Uterus (tissue), 4 donors: ENCODE results near the gene RPL37. TPM values are rescaled to one million over a fixed set of nuclear protein-coding genes. Genes with fewer than 3 reads are reported as not detected.

Experiments
- DNase-seq, 2 donors: peaks; one replicate each; pipeline ENCODE4 v3.0.0-alpha.2; 2019 to 2020
- H3K27ac ChIP-seq, 2 donors: fragments of 200-600 bp; sonication (generic); 1 replicate in 1 of 2; 2 replicates in 1 of 2; pipeline ENCODE4 v1.5.1; 2016 to 2018
- H3K27me3 ChIP-seq, 2 donors: fragments of 200-600 bp; sonication (generic); one replicate each; pipeline ENCODE4 v1.5.1; 2018 to 2019; ENCODE audit warnings: control low read depth in 1 of 2
- H3K36me3 ChIP-seq, 2 donors: fragments of 200-600 bp; sonication (generic); one replicate each; pipeline ENCODE4 v1.5.1; 2019; ENCODE audit warnings: control low read depth in 1 of 2
- H3K4me1 ChIP-seq, 2 donors: fragments of 200-600 bp; sonication (generic); one replicate each; pipeline ENCODE4 v1.5.1; 2018 to 2019; ENCODE audit warnings: control low read depth in 1 of 2
- H3K4me3 ChIP-seq, 2 donors: fragments of 200-600 bp; sonication (generic); 1 replicate in 1 of 2; 2 replicates in 1 of 2; pipeline ENCODE4 v1.5.1; 2018 to 2019; ENCODE audit warnings: mild to moderate bottlenecking in 1 of 2
- H3K9me3 ChIP-seq, 2 donors: fragments of 200-600 bp; sonication (generic); one replicate each; pipeline ENCODE4 v1.5.1; 2019; ENCODE audit warnings: control low read depth in 1 of 2
- CTCF ChIP-seq, 4 experiments: fragments of 200-600 bp in 2 of 4; fragments of 450-650 bp in 2 of 4; sonication (generic) in 2 of 4; IDR thresholded peaks; one replicate each; pipeline ENCODE4 v1.5.1; 2016 to 2019; ENCODE audit warnings: antibody characterized with exemption in 4 of 4, mild to moderate bottlenecking in 2 of 4, moderate library complexity in 1 of 4
- POLR2A ChIP-seq, 2 donors: fragments of 450-650 bp; IDR thresholded peaks; one replicate each; pipeline ENCODE4 v1.6.1; 2016; ENCODE audit warnings: antibody characterized with exemption in 2 of 2, mild to moderate bottlenecking in 1 of 2, moderate library complexity in 1 of 2
- intact Hi-C: fragments of 100-400 bp; cut with DNase I; formaldehyde crosslinking; loops from one replicate; pipeline ENCODE4 v1.15.1; 2023; ENCODE audit warnings: low total_unique reads
- total RNA-seq, 4 donors: library from RNA; depleted of rRNA in 3 of 4; stranded (reverse); fragments of >200 nt in 3 of 4; gene quantifications; one replicate each; pipeline versions ENCODE4 v1.1.0 to v1.2.4, GENCODE V29; 2014 to 2023
- donor health status: DM: yes; HTN: yes; CAD: no.

The RPL37 gene
- total RNA-seq, 4 donors from 2014 or later, result 59.1 to 1,328 (median 776) TPM

- intact Hi-C loops, result no loop called here
- no peak for TF ChIP-seq CTCF (IDR thresholded peaks at IDR 0.05)
- TF ChIP-seq POLR2A (IDR thresholded peaks at IDR 0.05), result no peak
Measured at GRCh38 chr5:40860711-40861110, 25.7 kb upstream of the RPL37 start.

GRCh38 chr5:40853632-40854192 is 18.7 kb upstream of the RPL37 start:
- DNase-seq, result no peak
- Histone ChIP-seq H3K9me3 (no peaks in the 10 kb centered on the region), H3K36me3 (no peaks in the 10 kb centered on the region), H3K27ac (no peak overlapping the region), H3K27me3 (no peaks in the 10 kb centered on the region), H3K4me1 (no peaks in the 10 kb centered on the region), H3K4me3 (no peak overlapping the region)
- intact Hi-C loops, result no loop called here
- TF ChIP-seq CTCF (IDR thresholded peaks at IDR 0.05), result no peak
- TF ChIP-seq POLR2A (IDR thresholded peaks at IDR 0.05), result no peak

More at GRCh38 chr5:40860711-40861110, 25.7 kb upstream of the RPL37 start:
- Histone ChIP-seq H3K4me3 (no peak overlapping the region), H3K36me3 (no peaks in the 10 kb centered on the region), H3K4me1 (no peaks in the 10 kb centered on the region), H3K9me3 (no peaks in the 10 kb centered on the region), H3K27ac (no peak overlapping the region), H3K27me3 (no peaks in the 10 kb centered on the region)
- DNase-seq, result no peak

- no peaks in the 10 kb centered on the region for H3K36me3 ChIP-seq
- intact Hi-C loops, result no loop called here
Measured at GRCh38 chr5:40847525-40847924, 12.5 kb upstream of the RPL37 start.

GRCh38 chr5:40846371-40846770 is 11.3 kb upstream of the RPL37 start:
- no peak for DNase-seq
- no peak for TF ChIP-seq POLR2A (IDR thresholded peaks at IDR 0.05)
- no peak for TF ChIP-seq CTCF (IDR thresholded peaks at IDR 0.05)
- Histone ChIP-seq H3K27me3 (peaks cover 0 to 7% of the 10 kb centered on the region in 2 donors), H3K4me1 (no peaks in the 10 kb centered on the region), H3K4me3 (no peak overlapping the region), H3K27ac (no peak overlapping the region), H3K36me3 (no peaks in the 10 kb centered on the region), H3K9me3 (no peaks in the 10 kb centered on the region)
- intact Hi-C loops, result no loop called here

More at GRCh38 chr5:40847525-40847924, 12.5 kb upstream of the RPL37 start:
- DNase-seq, result no peak
- Histone ChIP-seq H3K27ac (no peak overlapping the region), H3K4me1 (no peaks in the 10 kb centered on the region), H3K27me3 (no peaks in the 10 kb centered on the region), H3K9me3 (no peaks in the 10 kb centered on the region), H3K4me3 (no peak overlapping the region)
- TF ChIP-seq POLR2A (IDR thresholded peaks at IDR 0.05), result no peak
- TF ChIP-seq CTCF (IDR thresholded peaks at IDR 0.05), result no peak

GRCh38 chr5:40844565-40844964 is 9.5 kb upstream of the RPL37 start:
- no peak overlapping the region for H3K27ac ChIP-seq
- H3K27me3 ChIP-seq, result peaks cover 0 to 7% of the 10 kb centered on the region in 2 donors
- DNase-seq, result no peak
- TF ChIP-seq CTCF (IDR thresholded peaks at IDR 0.05) (no peak), POLR2A (IDR thresholded peaks at IDR 0.05) (no peak)
- intact Hi-C loops, result no loop called here
- no peaks in the 10 kb centered on the region for H3K9me3 ChIP-seq
- H3K4me1 ChIP-seq, result no peaks in the 10 kb centered on the region
- no peaks in the 10 kb centered on the region for H3K36me3 ChIP-seq
- H3K4me3 ChIP-seq, result no peak overlapping the region
